Islet of Langerhans (tissue), 1 donor: Measurements from ENCODE around the gene MPP3.

Source experiments
- FAIRE-seq: peaks from one replicate; lab custom pipeline; 2011; peaks lifted over from hg19 to GRCh38; lab: Jason Lieb, UNC

MPP3 gene

GRCh38 chr17:43769859-43770258 lies 63.1 kb downstream of the MPP3 start:
- FAIRE-seq, result no peak

- FAIRE-seq, result no peak
Observed at GRCh38 chr17:43769426-43769825, 63.5 kb downstream of the MPP3 start.

GRCh38 chr17:43768943-43769342 lies 64.0 kb downstream of the MPP3 start:
- no peak for FAIRE-seq

- FAIRE-seq, result no peak
Observed at GRCh38 chr17:43768382-43768781, 64.6 kb downstream of the MPP3 start.

- no peak for FAIRE-seq
Observed at GRCh38 chr17:43767713-43768059, 65.3 kb downstream of the MPP3 start.

- no peak for FAIRE-seq
Observed at GRCh38 chr17:43767053-43767712, 65.8 kb downstream of the MPP3 start.

GRCh38 chr17:43766413-43767052 lies 66.4 kb downstream of the MPP3 start:
- no peak for FAIRE-seq

GRCh38 chr17:43760254-43760852 lies 72.6 kb downstream of the MPP3 start:
- FAIRE-seq, result peak; percentile 74

- no peak for FAIRE-seq
Observed at GRCh38 chr17:43759836-43760235, 73.1 kb downstream of the MPP3 start.

GRCh38 chr17:43758497-43759174 lies 74.3 kb downstream of the MPP3 start, which contains the start of gene SOST:
TSS of gene SOST (minus strand) at chr17:43758791. CDS start at chr17:43758741, 50 bp downstream.
- FAIRE-seq, result no peak

- FAIRE-seq, result no peak
Observed at GRCh38 chr17:43758086-43758485, 74.9 kb downstream of the MPP3 start.

- FAIRE-seq, result no peak
Observed at GRCh38 chr17:43757171-43757660, 75.7 kb downstream of the MPP3 start.

GRCh38 chr17:43756201-43756600 lies 76.7 kb downstream of the MPP3 start:
- no peak for FAIRE-seq

GRCh38 chr17:43755389-43755875 lies 77.5 kb downstream of the MPP3 start:
- no peak for FAIRE-seq

GRCh38 chr17:43754947-43755346 lies 78.0 kb downstream of the MPP3 start:
- no peak for FAIRE-seq

- FAIRE-seq, result no peak
Observed at GRCh38 chr17:43753493-43754129, 79.3 kb downstream of the MPP3 start.
